ENCODE measurements around the gene BBS9. TPM values are rescaled to one million over a fixed set of nuclear protein-coding genes. Genes with fewer than 3 reads are reported as not detected.

BBS9 gene
- polyA plus RNA-seq, 1 donor from 2014 or later: 9.8 TPM

DNA sequence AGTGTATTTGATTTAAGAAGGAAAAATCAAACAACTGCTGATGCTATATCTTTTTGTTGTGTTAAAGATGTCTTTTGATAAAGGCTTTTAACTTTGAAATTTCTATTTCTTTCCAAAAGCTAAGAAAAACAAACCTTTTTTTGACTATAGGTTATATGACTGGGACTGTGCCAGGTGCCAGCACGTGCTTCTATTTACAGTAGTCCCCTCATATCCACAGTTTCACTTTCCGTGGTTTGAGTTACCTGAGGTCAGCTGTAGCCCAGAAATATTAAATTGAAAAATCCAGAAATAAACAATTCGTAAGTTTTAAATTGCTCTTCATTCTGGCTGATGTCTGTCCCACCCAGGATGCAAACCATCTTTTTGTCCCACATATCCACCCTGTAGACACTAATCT lies 104.3 kb downstream of the BBS9 start:
- Histone ChIP-seq H3K27me3 (ENCODE audit: insufficient read depth, low read depth, low read length) (no peaks in the 10 kb centered on the region), H3K4me2 (ENCODE audit: low read length) (no peak overlapping the region), H2AFZ (ENCODE audit: low read depth, low read length) (no peak overlapping the region), H3K4me3 (ENCODE audit: low read length) (no peak overlapping the region), H3K79me2 (replicated peaks; ENCODE audit: insufficient read depth, low read length) (no peaks in the 10 kb centered on the region), H3F3A (ENCODE audit: insufficient read depth, low read length, poor library complexity, severe bottlenecking) (no peaks in the 10 kb centered on the region), H3K9ac (ENCODE audit: low read length) (no peak overlapping the region), H3K27ac (ENCODE audit: low read length) (no peak overlapping the region), H4K20me1 (ENCODE audit: insufficient read depth) (no peaks in the 10 kb centered on the region), H3K9me3 (ENCODE audit: low read length) (no peaks in the 10 kb centered on the region), H3K36me3 (ENCODE audit: insufficient read depth, low read length) (no peaks in the 10 kb centered on the region), H3K9me2 (ENCODE audit: insufficient read depth, low read length) (no peaks in the 10 kb centered on the region)
- TF ChIP-seq, protein P1, sequence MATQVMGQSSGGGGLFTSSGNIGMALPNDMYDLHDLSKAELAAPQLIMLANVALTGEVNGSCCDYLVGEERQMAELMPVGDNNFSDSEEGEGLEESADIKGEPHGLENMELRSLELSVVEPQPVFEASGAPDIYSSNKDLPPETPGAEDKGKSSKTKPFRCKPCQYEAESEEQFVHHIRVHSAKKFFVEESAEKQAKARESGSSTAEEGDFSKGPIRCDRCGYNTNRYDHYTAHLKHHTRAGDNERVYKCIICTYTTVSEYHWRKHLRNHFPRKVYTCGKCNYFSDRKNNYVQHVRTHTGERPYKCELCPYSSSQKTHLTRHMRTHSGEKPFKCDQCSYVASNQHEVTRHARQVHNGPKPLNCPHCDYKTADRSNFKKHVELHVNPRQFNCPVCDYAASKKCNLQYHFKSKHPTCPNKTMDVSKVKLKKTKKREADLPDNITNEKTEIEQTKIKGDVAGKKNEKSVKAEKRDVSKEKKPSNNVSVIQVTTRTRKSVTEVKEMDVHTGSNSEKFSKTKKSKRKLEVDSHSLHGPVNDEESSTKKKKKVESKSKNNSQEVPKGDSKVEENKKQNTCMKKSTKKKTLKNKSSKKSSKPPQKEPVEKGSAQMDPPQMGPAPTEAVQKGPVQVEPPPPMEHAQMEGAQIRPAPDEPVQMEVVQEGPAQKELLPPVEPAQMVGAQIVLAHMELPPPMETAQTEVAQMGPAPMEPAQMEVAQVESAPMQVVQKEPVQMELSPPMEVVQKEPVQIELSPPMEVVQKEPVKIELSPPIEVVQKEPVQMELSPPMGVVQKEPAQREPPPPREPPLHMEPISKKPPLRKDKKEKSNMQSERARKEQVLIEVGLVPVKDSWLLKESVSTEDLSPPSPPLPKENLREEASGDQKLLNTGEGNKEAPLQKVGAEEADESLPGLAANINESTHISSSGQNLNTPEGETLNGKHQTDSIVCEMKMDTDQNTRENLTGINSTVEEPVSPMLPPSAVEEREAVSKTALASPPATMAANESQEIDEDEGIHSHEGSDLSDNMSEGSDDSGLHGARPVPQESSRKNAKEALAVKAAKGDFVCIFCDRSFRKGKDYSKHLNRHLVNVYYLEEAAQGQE (IDR thresholded peaks at IDR 0.05; ENCODE audit: borderline replicate concordance): no peak

DNA sequence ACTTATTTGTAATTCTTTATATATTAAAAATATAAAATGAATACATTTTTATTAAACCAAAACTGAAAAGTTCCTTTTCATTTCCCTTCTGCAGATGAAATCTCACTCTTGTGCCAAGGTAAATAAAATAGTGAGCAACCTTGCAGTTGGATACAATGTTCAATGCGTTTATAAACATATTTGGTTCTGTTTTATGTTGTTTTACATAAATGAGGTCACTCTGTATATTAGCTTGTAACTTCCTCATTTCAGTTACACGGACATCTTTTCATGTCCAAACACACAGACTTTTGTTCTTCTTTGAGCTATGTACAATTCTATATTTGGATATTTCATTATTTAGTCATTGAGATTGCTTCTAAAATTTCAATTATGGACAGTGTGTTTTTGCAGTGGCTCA lies 107.7 kb downstream of the BBS9 start:
- TF ChIP-seq, protein P2, sequence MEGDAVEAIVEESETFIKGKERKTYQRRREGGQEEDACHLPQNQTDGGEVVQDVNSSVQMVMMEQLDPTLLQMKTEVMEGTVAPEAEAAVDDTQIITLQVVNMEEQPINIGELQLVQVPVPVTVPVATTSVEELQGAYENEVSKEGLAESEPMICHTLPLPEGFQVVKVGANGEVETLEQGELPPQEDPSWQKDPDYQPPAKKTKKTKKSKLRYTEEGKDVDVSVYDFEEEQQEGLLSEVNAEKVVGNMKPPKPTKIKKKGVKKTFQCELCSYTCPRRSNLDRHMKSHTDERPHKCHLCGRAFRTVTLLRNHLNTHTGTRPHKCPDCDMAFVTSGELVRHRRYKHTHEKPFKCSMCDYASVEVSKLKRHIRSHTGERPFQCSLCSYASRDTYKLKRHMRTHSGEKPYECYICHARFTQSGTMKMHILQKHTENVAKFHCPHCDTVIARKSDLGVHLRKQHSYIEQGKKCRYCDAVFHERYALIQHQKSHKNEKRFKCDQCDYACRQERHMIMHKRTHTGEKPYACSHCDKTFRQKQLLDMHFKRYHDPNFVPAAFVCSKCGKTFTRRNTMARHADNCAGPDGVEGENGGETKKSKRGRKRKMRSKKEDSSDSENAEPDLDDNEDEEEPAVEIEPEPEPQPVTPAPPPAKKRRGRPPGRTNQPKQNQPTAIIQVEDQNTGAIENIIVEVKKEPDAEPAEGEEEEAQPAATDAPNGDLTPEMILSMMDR (IDR thresholded peaks at IDR 0.05; ENCODE audit: poor library complexity, severe bottlenecking): no peak
- TF ChIP-seq, protein P1 (IDR thresholded peaks at IDR 0.05; ENCODE audit: borderline replicate concordance): no peak
- TF ChIP-seq MXI1 (conservative IDR thresholded peaks at IDR 0.05; ENCODE audit: poor library complexity, severe bottlenecking) (no peak), EP300 (conservative IDR thresholded peaks at IDR 0.05; ENCODE audit: poor library complexity, severe bottlenecking) (no peak), TAF1 (IDR thresholded peaks at IDR 0.05; ENCODE audit: low read depth) (no peak), POLR2AphosphoS5 (IDR thresholded peaks at IDR 0.05) (no peak), RAD21 (conservative IDR thresholded peaks at IDR 0.05) (no peak), EZH2 (IDR thresholded peaks at IDR 0.05; ENCODE audit: borderline replicate concordance, insufficient read depth, low read length, poor library complexity, severe bottlenecking) (no peak), SMC3 (conservative IDR thresholded peaks at IDR 0.05; ENCODE audit: poor library complexity) (no peak)
- Histone ChIP-seq H3F3A (ENCODE audit: insufficient read depth, low read length, poor library complexity, severe bottlenecking) (no peaks in the 10 kb centered on the region), H3K36me3 (ENCODE audit: insufficient read depth, low read length) (no peaks in the 10 kb centered on the region), H3K4me2 (ENCODE audit: low read length) (no peak overlapping the region), H3K27me3 (ENCODE audit: insufficient read depth, low read depth, low read length) (no peaks in the 10 kb centered on the region), H3K9me3 (ENCODE audit: low read length) (no peaks in the 10 kb centered on the region), H3K79me2 (replicated peaks; ENCODE audit: insufficient read depth, low read length) (no peaks in the 10 kb centered on the region), H3K9ac (ENCODE audit: low read length) (no peak overlapping the region), H3K27ac (ENCODE audit: low read length) (no peak overlapping the region), H2AFZ (ENCODE audit: low read depth, low read length) (no peak overlapping the region), H3K9me2 (ENCODE audit: insufficient read depth, low read length) (no peaks in the 10 kb centered on the region), H4K20me1 (ENCODE audit: insufficient read depth) (no peaks in the 10 kb centered on the region), H3K4me3 (ENCODE audit: low read length) (no peak overlapping the region)

Measured in neural cell (in vitro differentiated cells).